ENCODE results near the gene MATN3. TPM values are rescaled to one million over a fixed set of nuclear protein-coding genes. Genes with fewer than 3 reads are reported as not detected.

Gene MATN3
- 3.0 and 3.9 TPM in 2 replicates for total RNA-seq

GRCh38 chr2:20012282-20013125 is at the start of gene MATN3:
Gene MATN3 (minus strand): TSS chr2:20012668. CDS start chr2:20012631, 37 bp downstream.
- peak; percentile 21 for DNase-seq (ENCODE audit: low read depth)
- no peak for TF ChIP-seq CTCF (IDR thresholded peaks at IDR 0.05; ENCODE audit: insufficient read depth, low read depth, low read length)
- H3K4me3 ChIP-seq (ENCODE audit: low read depth, low read length), result peak within 1 kb of the TSS; percentile 55

GRCh38 chr2:20061940-20062339 is 49.5 kb upstream of the MATN3 start:
- DNase-seq (ENCODE audit: low read depth), result no peak
- TF ChIP-seq CTCF (IDR thresholded peaks at IDR 0.05; ENCODE audit: insufficient read depth, low read depth, low read length), result no peak
- no peak overlapping the region for H3K4me3 ChIP-seq (ENCODE audit: low read depth, low read length)

- TF ChIP-seq CTCF (IDR thresholded peaks at IDR 0.05; ENCODE audit: insufficient read depth, low read depth, low read length), result no peak
- DNase-seq (ENCODE audit: low read depth), result no peak
- H3K4me3 ChIP-seq (ENCODE audit: low read depth, low read length), result no peak overlapping the region
Measured at GRCh38 chr2:20061476-20061875, 49.0 kb upstream of the MATN3 start.

- DNase-seq (ENCODE audit: low read depth), result no peak
- TF ChIP-seq CTCF (IDR thresholded peaks at IDR 0.05; ENCODE audit: insufficient read depth, low read depth, low read length), result no peak
- H3K4me3 ChIP-seq (ENCODE audit: low read depth, low read length), result no peak overlapping the region
Measured at GRCh38 chr2:20060106-20060505, 47.6 kb upstream of the MATN3 start.

GRCh38 chr2:20057268-20057667 is 44.8 kb upstream of the MATN3 start:
- DNase-seq (ENCODE audit: low read depth), result no peak
- no peak overlapping the region for H3K4me3 ChIP-seq (ENCODE audit: low read depth, low read length)
- no peak for TF ChIP-seq CTCF (IDR thresholded peaks at IDR 0.05; ENCODE audit: insufficient read depth, low read depth, low read length)

- TF ChIP-seq CTCF (IDR thresholded peaks at IDR 0.05; ENCODE audit: insufficient read depth, low read depth, low read length), result no peak
Measured at GRCh38 chr2:20054931-20055330, 42.5 kb upstream of the MATN3 start.

More at GRCh38 chr2:20054931-20055330, 42.5 kb upstream of the MATN3 start:
- no peak overlapping the region for H3K4me3 ChIP-seq (ENCODE audit: low read depth, low read length)
- no peak for DNase-seq (ENCODE audit: low read depth)
